Hematopoietic multipotent progenitor cell (in vitro differentiated cells): ENCODE measurements around the gene RANBP3. TPM values are rescaled to one million over a fixed set of nuclear protein-coding genes. Genes with fewer than 3 reads are reported as not detected.
A peak's percentile ranks its signal among the peaks of the same experiment; 100 is the strongest.
"Not testable (repeated sequence)": the region's sequence is repeated elsewhere in the genome, so short reads cannot be mapped to it uniquely, and the experiment has no call there.

Experiments
- DNase-seq, 3 donors: peaks; one replicate each; pipeline ENCODE4 v3.0.0-alpha.2; 2011 to 2015; ENCODE audit warnings: low read depth in 2 of 3, low spot score in 2 of 3
- total RNA-seq: library from RNA; depleted of rRNA; stranded (reverse); fragments of >200 nt; gene quantifications from one replicate; pipeline ENCODE4 v1.2.3, GENCODE V29; 2012

The RANBP3 gene
- total RNA-seq, 1 donor, result 61.9 TPM

DNA sequence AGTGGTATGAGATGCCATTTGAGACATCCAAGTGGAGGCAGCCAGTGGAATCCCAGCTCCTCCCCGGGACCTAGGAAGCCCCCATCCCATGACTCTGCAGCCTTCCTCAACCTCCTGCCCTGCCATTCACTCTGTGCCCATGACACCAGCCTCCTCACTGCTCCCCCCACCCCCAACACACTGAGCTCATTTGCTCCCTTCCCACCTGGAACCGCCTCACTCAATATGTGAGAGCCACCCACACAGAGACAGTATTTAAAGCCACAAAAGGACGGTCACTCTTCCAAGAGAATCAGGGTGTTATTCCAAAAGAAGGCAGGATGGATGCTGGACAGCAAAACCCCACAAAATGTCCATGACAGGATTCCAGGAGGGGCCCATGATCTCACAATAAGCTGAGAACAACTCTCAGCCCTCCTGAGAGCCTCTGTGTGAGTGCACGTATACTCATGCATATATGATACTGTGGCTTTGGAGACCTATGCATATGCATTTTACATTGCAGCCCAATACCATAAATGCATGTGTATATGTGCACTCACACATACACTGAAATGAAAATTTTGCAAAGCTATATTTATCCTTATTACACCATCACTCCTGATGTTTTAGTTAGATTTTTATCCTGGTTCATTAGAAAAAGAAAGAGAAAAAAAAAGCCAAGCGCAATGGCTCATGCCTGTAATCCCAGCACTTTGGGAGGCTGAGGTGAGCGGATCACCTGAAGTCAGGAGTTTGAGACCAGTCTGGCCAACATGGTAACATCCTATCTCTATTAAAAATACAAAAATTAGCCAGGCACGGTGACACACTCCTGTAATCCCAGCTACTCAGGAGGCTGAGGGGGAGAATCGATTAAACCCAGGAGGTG is 10.8 kb upstream of the RANBP3 start:
- DNase-seq, result no peak

DNA sequence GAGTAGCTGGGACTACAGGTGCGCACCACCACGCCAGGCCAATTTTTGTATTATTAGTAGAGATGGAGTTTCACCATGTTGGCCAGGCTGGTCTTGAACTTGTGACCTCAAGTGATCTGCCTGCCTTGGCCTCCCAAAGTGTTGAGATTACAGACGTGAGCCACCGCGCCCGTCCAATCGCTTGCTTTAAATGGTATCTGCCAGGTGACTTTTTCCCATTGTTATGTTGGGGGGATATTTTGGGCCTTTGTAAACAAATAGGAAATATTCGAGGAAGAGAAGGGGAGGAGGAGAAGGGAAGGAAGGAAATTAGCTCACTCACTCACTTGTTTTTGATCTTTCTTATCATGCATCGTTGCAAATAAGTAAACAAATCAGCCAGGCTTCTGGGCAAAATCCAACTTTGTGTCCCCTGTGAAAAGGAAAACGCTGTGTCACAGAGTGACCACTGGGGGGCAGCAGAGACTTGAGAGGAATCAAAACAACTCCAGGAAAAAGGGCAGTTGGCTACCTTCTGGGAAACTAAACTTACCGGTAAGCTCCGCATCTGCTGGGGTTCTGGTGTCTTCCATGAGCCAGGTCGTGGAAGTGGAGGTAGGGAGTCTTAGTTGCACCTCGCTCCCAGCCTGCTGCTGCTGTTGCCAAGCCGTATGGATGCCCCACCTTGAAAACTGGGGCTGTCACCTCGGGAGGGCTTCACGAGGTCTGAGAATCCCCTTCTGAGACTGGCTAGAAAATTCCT is 9.3 kb upstream of the RANBP3 start:
- peak; percentile 54 to 74 (median 66) for DNase-seq

DNA sequence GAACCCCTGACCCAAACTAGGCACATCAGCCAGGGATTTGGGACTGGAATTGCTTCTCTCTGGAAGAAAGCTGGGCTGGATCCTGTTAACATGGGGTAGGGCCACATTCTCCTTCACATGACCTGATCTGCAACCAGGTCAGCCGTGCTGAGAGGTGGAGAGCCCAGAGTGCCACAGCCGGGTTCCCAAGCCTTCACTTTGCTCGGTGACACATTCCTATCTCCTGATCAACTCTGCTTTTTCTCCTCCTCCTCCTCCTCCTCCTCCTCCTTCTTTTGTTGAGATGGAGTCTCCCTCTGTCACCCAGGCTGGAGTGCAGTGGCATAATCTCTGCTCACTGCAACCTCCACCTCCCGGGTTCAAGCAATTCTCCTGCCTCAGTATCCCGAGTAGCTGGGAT is 7.9 kb upstream of the RANBP3 start:
- not testable (repeated sequence) for DNase-seq

DNA sequence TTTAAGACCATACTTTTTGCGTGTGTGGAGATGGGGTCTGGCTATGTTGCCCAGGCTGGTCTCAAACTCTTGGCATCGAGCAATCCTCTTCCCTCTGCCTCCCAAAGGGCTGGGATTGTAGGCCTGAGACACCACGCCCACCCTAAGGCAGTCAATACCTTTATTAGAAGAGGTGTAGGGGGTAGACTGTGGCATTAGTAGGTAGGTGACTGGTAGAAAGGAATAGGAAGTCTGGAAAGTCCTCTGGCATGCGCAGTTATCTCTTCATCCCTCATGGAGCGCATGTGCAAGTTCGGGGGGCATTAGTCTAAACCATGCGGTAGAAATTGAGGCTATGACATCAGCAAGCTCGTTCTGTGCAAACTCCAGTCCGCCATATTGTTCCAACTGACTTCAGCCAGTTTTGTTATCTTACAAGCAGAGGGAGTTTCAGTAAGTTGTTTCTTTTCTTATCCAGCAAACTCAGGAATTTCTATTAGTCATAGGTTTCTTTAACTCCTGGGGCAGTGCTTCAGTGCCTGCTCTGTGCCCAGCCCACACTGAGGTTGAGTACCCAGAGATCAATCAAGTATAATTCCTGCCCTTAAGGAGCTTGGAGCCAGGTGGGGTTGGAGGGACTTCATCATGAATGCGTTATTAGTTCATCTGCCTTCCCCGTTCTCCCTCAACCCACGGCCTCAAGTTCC is 7.3 kb upstream of the RANBP3 start:
- no peak for DNase-seq

DNA sequence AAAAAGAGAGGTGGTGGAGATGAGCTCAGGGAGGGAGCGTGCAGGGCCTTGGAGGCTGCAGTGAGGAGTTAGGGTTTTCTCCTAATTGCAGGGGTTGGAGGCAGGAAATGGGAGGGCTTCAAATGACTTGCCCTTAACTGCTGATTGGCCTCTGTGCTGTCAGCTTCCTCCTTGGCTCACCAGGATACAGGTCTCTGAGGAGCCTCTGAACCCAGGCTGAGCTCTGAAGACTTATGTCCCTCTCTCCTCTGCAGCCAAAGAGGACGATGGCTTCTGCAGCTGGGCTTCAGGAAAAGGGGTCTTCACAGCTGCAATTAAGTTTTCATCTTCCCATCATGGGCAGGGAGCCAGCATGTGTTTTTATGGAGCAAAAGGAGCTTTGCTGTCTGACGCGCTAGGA is 6.7 kb upstream of the RANBP3 start:
- no peak for DNase-seq

DNA sequence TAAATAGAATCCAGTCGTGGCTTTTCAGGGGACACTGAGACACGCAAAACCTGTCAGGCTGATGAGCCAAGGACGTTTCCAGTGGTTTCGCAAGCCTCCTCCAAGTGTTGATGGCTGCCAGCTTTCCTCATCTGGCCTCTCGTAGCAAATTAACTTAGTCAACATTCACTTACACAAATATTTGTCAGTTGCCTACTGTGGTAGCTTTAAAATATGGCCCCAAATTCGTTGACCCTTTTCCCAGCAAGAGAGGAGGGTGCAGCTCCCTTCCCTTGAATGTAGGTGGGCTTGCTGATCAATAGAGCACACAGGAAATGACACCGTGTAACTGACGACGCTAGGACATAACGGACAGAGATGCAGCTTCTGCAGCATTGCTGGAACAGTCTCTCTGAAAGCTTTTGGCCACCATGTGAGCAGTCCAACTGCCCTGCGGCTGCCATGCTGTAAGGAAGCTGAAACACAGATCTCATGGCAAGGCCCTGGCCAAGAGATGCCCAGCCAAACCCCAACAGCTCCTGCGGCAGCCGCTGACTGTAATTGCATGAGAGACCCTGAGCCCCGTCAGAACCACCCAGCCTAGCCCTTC is 5.5 kb upstream of the RANBP3 start:
- no peak for DNase-seq

DNA sequence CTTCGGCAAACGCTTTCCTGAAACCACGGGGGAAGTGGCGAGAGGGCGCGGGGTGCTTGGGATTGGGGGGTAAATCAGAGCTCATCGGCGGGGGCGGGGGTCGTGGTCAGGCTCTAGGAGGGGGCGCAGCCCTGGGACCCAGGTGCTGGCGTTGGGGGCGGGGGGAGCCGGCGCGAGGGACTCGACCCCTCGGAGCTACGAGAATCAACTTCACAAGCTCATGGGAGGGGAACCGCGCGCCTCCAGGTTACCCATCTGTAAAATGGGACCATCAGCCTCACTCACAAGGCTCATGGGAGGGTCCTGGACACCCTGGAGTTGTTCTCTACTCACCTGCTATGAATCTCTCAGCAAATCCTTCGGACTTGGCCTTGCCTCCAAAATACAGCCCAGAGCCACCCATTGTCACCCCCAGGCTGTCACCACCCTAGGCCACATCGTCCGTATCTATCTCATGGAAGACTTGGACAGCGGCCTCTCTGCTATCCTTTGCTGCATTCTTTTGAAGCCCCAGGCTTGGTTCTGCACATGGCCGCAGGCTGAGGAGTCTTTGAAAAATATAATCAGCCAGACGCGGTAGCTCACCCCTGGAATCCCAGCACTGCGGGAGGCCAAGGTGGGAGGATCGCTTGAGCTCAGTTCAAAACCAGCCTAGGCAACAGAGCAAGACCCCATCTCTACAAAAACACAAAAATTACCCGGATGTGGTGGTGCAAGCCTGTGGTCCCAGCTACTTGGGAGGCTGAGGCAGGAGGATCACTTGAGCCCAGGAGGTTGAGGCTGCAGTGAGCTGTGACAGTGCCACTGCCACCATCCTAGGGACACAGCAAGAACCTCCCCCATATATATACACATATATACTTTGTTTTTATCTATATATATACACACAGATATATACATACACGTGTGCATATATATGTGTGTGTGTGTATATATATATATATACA is 939 bp upstream of the RANBP3 start:
- no peak for DNase-seq

DNA sequence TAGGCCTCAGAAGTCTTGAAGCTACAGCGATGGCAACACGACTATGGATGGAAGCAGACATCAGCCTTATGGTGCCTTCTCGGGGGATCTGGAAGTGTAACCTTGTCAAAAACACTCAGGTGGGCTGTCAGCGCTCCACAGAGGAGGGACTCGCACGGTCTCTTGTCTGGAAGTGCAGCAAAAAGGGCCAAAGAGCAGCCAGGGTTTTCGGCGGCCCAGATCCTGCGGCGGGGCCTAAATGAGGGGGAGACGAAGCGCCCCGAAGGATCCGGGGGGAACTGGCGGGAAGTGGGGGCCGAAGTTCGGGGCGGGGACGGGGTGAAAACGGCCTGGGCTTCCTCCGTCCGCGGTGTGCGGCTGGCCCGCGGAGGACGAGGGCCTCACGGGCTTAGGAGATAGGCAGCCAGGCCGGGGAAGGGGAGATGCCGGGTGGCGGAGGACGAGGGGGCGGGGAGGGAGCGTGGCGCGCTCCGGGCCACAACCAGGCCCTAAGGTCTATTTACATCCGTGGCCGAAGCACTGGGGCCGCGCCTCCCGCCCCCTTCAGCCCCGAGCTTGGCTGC is 637 bp downstream of the RANBP3 start:
- DNase-seq, result no peak

DNA sequence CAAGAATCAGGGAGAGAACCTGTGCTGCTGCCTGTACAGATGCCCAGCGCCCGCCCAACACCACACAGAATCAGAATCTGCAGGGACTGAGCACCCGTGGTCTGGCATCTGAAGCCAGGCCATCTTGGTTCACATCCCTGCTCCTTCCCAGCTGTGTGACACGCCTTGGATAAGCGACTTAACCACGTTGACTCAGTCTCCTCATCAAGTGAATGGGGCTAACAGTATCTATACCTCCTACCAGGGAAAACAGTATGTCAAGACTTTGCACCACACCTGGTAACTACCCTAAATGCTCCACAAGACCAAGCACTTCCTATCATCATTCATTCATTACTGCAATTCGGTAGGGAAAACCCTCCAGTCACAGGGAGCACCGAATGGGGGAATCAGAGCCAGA is 1.2 kb downstream of the RANBP3 start:
- DNase-seq, result no peak

DNA sequence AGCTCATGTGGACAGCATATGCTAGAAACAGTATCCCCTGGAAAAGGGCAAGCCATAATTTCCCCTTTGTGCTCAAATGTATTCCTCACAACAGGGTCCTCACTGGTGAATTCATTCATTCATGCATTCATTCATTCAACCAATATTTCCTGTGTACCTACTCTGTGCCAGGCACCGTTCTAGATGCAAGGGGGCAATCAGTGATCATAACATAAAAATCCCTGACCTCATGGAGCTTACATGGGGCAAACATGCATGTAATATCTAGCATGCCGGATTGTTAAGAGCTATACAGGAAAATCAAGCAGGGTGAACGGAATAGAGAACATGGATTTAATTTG is 2.6 kb downstream of the RANBP3 start:
- DNase-seq, result no peak

DNA sequence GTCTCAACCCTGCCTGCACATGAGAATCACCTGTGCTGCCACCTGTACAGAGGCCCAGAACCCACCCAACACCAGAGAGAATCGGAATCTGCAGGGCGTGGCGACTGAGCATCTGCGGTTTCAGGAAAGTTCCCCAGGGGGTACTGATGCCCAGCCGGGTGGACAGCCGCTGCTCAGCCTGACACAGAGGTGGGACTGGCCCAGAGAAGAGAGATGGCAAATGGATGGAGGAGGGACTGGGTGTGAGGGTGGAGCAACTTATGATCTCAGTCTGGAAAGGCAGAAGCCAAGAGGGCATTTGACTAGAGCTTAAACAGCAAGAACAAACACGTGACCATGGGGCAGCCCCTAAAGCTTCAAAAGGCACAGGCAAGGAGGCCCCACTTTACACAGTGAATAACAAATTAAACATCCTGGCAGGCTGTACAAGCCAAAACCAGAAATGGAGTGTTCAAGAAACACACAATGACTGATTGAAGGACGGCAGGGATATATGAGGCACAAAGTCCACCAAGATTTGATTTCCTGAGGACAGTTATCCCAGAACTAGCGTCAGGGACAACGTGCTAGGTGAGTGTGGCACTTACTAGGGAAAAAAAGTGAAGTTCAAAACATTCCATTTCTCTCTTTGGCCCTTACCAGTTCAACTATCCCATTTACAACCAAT is 3.1 kb downstream of the RANBP3 start:
- no peak for DNase-seq

DNA sequence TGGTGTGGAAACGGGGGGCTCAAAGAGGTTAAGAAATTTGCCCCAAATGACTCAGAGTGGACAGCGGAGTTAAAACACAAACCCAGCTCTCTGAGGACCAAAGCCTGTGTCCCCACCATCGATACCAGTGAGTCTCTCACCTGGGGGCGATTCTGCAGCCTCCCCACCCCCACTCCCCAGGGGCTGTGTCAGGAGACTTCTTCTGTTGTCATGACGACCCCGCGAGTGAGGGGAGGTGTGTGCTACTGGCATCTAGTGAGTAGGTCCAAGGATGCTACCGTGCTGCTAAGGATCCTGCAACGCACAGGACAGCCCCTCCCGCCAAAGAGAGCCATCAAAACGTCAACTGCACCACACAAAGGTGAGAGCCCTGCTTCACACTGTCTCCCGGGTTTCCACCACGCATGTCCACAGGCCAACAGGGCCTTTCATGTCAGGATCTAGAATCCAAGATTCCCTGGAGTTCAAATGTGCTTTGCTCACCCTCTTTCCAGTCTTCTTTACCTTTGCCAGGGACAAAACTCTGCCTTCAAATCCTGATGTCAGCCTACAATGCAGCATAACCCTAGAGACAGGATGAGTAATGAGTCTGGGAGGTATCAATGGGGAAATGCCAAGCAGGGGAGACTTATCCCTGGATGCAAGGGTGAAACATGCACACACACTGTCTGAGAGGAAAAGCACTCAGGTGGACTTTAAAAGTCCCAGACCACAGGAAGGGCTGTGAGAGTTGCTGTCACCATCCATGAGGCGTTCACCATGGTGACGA is 3.9 kb downstream of the RANBP3 start:
- DNase-seq, result no peak

DNA sequence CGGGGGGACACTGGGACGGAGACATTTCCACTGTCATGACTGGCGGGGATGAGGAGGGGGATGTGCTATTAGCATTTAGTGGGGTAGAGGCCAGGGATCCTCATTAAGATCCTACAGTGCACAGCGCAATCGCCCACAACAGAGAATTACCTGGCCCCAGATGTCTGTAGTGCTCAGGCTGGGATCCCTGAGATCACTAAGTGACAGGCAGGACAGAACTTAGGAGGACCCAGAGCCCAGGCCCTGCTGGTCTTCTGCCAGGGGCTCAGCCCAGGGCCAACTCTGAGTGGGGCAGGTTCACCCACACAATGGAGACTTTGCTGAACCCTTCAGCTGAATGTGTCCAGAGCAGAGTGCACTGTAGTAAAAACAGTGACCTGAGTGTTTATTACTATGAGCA is 4.6 kb downstream of the RANBP3 start:
- no peak for DNase-seq

DNA sequence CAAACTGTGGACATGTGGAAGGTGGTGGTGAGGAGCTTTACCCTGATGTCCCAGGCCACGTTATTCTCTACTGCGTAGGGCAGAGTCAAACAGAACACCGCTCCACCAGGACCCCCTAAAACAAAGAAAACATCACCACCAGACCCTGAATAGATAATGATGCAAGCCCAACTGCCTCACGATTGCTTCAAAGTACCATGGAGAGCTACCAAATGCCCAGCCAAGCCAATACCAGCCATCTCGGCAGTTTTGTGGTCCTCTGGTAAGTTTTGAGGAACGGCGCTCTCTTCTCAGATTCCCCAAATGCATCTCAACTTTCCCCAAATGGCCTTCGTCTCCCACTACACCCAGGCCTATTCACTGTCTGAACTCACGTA is 5.6 kb downstream of the RANBP3 start:
- DNase-seq, result no peak

DNA sequence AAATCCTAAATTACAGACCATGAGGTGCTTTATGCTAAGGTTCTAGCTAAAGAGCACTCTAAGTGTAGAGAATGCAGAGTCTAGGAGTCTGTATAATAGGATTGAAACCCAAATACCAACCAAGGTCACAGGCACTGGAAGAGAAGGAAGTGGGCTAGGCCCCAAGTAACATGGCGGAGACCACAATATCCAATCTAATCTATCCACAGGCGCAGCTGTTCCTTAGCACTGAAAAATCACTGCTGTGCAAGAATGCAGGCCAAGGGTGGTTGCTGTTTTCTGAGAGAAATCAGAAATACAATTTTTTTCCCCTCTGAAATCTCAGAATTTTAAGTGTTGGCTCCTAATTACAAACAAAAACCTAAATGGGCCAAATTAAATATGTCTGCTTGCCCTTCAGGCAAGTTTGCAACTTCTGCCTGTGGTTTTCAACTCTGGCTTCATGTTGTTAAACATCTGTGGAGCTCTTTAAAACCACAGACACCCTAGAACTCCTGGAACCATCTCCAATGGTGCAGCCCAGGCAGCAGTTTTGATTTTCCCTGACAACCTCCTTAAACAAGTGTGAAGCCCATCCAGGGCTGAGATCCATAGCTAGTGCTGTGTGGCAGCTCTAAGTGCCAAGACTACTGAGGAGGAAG is 6.1 kb downstream of the RANBP3 start:
- no peak for DNase-seq

DNA sequence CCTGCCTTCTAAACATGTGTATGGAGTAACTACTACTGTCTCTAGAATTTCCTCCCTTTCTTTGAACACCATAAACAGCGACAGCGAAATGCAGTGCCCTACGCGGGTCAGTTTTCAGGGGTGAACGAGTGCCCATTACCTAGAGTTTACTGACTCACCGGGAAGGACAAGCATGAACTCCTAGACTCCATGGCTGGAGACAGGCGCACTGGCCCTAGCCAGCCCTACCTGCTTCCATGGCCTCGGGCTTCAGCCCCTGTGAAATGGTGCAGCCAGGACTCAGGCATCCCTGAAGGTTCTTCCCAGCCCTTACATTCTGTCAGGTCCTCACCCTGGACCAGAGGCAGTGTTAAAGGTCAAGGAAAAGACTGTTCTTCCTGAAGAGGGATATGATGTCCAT is 8.5 kb downstream of the RANBP3 start:
- no peak for DNase-seq

DNA sequence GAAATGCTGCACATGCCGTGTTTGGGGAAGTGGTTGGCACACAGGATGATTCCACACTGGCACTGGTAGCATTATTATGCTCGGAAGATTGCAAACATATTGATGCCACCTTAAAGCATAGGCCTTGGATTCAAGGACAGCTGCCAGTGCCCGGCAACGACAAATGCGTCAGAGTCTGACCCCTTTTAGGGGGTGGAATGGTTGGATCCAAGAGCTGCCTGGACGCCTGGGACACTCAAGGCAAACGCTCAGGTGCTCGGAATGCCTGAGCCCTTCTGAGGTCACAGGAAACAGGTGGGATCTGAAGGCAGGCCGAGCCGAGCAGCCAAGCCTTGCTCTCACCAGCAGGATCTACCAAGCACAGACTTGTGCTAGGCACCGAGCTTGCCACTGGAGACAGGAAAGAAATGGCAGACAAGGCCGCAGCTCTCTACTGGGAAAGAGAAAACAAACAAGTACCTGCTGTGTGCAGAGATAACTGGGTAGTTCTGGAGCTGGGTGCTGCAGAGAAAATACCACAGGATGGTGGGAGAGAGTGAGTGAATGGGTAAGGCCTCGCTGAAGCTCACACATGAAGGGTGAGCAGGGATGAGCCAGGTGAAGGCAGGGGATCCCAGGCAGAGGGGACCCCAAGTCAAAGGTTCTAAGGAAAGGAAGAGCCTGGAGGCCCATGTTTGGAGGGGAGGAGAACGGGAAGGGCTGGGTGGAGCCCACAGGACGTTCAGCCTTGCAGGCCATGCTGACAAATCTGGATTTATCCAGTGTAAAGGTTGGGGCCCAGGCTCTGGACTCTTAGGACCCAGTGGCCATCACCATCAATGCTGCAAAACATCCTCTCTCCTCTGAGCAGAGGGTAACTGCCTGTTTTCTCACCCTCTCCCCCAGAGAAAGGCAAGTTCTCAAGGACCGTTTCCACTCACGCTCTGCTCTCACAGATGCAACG is 9.2 kb downstream of the RANBP3 start:
- DNase-seq, result no peak
